Cortex of kidney (tissue), 1 donor: ENCODE results near the gene SH2D6.

Experiments used
- DNase-seq: peaks from one replicate; lab custom pipeline; 2025; lab: John Stamatoyannopoulos, UW

Gene SH2D6

GRCh38 chr2:85439986-85440385 lies 21.5 kb downstream of the SH2D6 start:
- DNase-seq = no peak

GRCh38 chr2:85440729-85441128 lies 22.2 kb downstream of the SH2D6 start:
- no peak for DNase-seq

- DNase-seq = no peak
These were observed 23.4 kb downstream of the SH2D6 start for GRCh38 chr2:85441864-85442263.

GRCh38 chr2:85444629-85445172 lies 26.2 kb downstream of the SH2D6 start:
- no peak for DNase-seq

- no peak for DNase-seq
These were observed 27.1 kb downstream of the SH2D6 start for GRCh38 chr2:85445316-85446295.

GRCh38 chr2:85446296-85447221 lies 28.0 kb downstream of the SH2D6 start:
- DNase-seq = no peak

GRCh38 chr2:85447222-85447585 lies 28.7 kb downstream of the SH2D6 start:
- DNase-seq = no peak

- DNase-seq = no peak
These were observed 30.1 kb downstream of the SH2D6 start for GRCh38 chr2:85448461-85449213.

- no peak for DNase-seq
These were observed 30.7 kb downstream of the SH2D6 start for GRCh38 chr2:85449214-85449588.

- no peak for DNase-seq
These were observed 33.7 kb downstream of the SH2D6 start for GRCh38 chr2:85452237-85452636.

GRCh38 chr2:85453571-85453970 lies 35.1 kb downstream of the SH2D6 start:
- no peak for DNase-seq

GRCh38 chr2:85455552-85456090 lies 37.1 kb downstream of the SH2D6 start:
- DNase-seq = no peak

GRCh38 chr2:85457043-85457442 lies 38.5 kb downstream of the SH2D6 start:
- no peak for DNase-seq

- no peak for DNase-seq
These were observed 39.4 kb downstream of the SH2D6 start for GRCh38 chr2:85457877-85458316.

- DNase-seq = no peak
These were observed 40.4 kb downstream of the SH2D6 start for GRCh38 chr2:85458601-85459563.

- DNase-seq = no peak
These were observed 41.3 kb downstream of the SH2D6 start for GRCh38 chr2:85459771-85460170.

- DNase-seq = no peak
These were observed 43.8 kb downstream of the SH2D6 start for GRCh38 chr2:85462322-85462721.

GRCh38 chr2:85468096-85468703 lies 49.7 kb downstream of the SH2D6 start:
- DNase-seq = no peak

GRCh38 chr2:85468704-85469349 lies 50.3 kb downstream of the SH2D6 start:
- DNase-seq = no peak
